Activated CD8-positive, alpha-beta T cell treated with anti-CD3 and anti-CD28 coated beads, Interleukin-2, amount 10 ng/mL, durations not matched to agents 7 days and 5 days (primary cell): ENCODE measurements around the gene GABRG3. TPM values are rescaled to one million over a fixed set of nuclear protein-coding genes. Genes with fewer than 3 reads are reported as not detected.
"Not testable (repeated sequence)": the region's sequence is repeated elsewhere in the genome, so short reads cannot be mapped to it uniquely, and the experiment has no call there.

ENCODE experiments used
- ATAC-seq: fragments of 150-1000 bp; cut with Tn5 transposase; one replicate; pipeline ENCODE4 v1.10.0; 2021; ENCODE audit warnings: moderate library complexity
- CTCF ChIA-PET: fragments of 350-600 bp; sonication (Branson Sonifier 250); formaldehyde crosslinking; loops from one replicate; lab custom pipeline; 2021; ENCODE audit warnings: antibody characterized with exemption; lab: Charles Lee
- POLR2A ChIA-PET: fragments of 350-600 bp; sonication (Branson Sonifier 250); formaldehyde crosslinking; loops from one replicate; lab custom pipeline; 2021; ENCODE audit warnings: antibody characterized with exemption; lab: Charles Lee
- DNase-seq: peaks from one replicate; pipeline ENCODE4 v3.0.0-alpha.2; 2020
- H3K27ac Mint-ChIP-seq: one replicate; pipeline ENCODE4 v1.8.0; 2021; ENCODE audit warnings: mild to moderate bottlenecking, mixed read lengths
- H3K27me3 Mint-ChIP-seq: one replicate; pipeline ENCODE4 v1.8.0; 2021; ENCODE audit warnings: low read depth, mixed read lengths
- H3K36me3 Mint-ChIP-seq: one replicate; pipeline ENCODE4 v1.8.0; 2021; ENCODE audit warnings: low read depth, mixed read lengths
- H3K4me1 Mint-ChIP-seq: one replicate; pipeline ENCODE4 v1.8.0; 2021; ENCODE audit warnings: low read depth, mixed read lengths
- H3K4me3 Mint-ChIP-seq: one replicate; pipeline ENCODE4 v1.8.0; 2021; ENCODE audit warnings: mild to moderate bottlenecking, mixed read lengths
- H3K9me3 Mint-ChIP-seq: one replicate; pipeline ENCODE4 v1.8.0; 2022; ENCODE audit warnings: mixed read lengths; ENCODE audit not compliant: insufficient read depth
- total RNA-seq, 2 experiments: library from RNA; stranded (reverse); gene quantifications; one replicate each; pipeline ENCODE4 v1.2.3, GENCODE V29; 2021

Gene GABRG3
- total RNA-seq, 2 experiments from 2014 or later = not detected

DNA sequence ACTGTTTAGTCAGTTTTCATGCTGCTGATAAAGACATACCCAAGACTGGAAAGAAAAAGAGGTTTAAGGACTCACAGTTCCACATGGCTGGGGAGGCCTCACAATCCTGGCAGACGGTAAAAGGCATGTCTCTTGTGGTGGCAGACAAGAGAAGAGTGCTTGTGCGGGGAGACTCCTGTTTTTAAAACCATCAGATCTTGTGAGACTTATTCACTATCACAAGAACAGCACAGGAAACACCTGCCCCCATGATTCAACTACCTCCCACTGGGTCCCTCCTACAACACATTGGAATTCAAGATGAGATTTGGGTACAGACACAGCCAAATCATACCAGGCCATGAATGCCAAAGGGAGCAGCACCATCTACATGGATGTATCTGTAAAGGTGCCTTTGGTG lies 406.4 kb downstream of the GABRG3 start:
- DNase-seq, H3K4me1 Mint-ChIP-seq, H3K36me3 Mint-ChIP-seq, POLR2A ChIA-PET, H3K27me3 Mint-ChIP-seq, H3K27ac Mint-ChIP-seq, ATAC-seq, H3K9me3 Mint-ChIP-seq, CTCF ChIA-PET, H3K4me3 Mint-ChIP-seq: not testable (repeated sequence)

DNA sequence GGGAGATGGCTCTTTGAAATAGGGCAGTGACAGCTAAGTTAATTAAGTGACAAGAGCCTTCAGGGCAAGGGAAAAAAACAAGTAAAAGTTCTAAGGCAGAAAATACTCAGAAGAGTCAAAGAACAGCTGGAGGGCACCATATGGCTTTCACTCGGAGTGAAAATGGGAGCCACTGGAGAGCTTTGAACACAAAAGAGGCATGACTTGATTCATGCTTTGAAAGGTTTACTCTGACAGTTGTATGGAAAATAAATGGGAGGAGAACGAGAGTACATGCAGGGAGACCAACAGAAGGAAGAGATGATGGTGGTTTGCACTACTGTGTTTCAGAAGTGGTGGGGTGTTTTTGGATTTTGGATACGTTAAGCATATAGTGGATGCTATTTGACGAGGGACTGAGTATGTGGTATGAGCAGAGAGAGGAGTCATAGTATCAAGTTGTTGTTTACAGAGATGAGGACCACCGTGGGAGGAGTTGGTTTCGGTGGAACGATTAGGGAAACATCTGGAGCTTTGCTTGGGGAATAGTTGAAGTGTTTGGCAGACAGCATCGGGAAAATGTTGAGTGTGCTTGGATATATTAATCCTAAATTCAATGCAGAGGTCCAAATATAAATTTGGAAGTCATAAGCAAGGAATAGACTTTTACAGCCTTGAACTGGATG lies 411.5 kb downstream of the GABRG3 start:
- DNase-seq (no peak), ATAC-seq (no peak)
- CTCF ChIA-PET = no interaction called here
- H3K27me3 Mint-ChIP-seq = no peaks in the 10 kb centered on the region
- H3K36me3 Mint-ChIP-seq = no peaks in the 10 kb centered on the region
- no peak overlapping the region for H3K4me3 Mint-ChIP-seq
- H3K9me3 Mint-ChIP-seq = no peaks in the 10 kb centered on the region
- H3K27ac Mint-ChIP-seq = no peak overlapping the region
- POLR2A ChIA-PET = no interaction called here
- H3K4me1 Mint-ChIP-seq = no peaks in the 10 kb centered on the region

DNA sequence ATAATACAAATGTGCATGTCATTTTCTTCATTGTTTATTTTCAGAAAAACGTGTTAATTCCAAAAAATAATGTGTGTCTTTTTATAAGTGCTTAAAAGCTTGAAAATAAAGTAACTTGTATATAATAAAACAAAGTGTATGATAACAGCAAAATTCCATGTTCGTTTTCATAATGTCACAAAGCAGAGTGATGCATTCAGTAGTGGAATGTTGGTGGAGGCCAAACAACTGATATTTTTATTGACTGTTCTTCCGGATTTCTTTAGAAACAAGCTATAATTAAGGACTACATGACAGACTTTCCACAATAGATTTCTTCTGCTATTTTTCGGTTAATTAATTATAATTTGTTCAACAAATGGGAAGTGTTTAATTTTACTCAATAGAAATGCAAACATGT lies 412.7 kb downstream of the GABRG3 start:
- DNase-seq = no peak
- CTCF ChIA-PET = no interaction called here

DNA sequence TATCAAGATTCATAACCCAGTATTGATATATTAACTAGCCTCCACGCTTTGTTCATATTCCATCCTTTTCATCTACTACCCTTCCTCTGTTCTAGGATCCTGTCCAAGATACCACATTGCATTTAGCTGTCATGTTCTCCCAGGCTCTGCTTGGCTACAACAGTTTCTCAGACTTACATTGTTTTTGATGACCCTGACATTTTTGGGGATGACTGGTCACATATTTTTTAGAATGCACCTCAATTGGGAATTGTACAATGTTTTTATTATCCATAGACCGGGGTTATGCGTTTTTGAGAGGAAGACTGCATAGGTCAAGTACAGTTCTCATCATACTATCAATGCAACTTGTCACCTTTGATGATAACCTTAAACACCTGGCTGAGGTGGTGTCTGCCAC lies 421.2 kb downstream of the GABRG3 start:
- POLR2A ChIA-PET = no interaction called here
- no peak for DNase-seq
- H3K4me1 Mint-ChIP-seq = no peaks in the 10 kb centered on the region
- no peak overlapping the region for H3K27ac Mint-ChIP-seq
- H3K4me3 Mint-ChIP-seq = no peak overlapping the region
- peaks cover 14% of the 10 kb centered on the region for H3K9me3 Mint-ChIP-seq
- CTCF ChIA-PET = no interaction called here
- no peaks in the 10 kb centered on the region for H3K36me3 Mint-ChIP-seq
- ATAC-seq = no peak
- no peaks in the 10 kb centered on the region for H3K27me3 Mint-ChIP-seq

More for the DNA sequence above, 412.7 kb downstream of the GABRG3 start:
- no peak overlapping the region for H3K27ac Mint-ChIP-seq
- H3K9me3 Mint-ChIP-seq = no peaks in the 10 kb centered on the region
- no peaks in the 10 kb centered on the region for H3K4me1 Mint-ChIP-seq
- no peaks in the 10 kb centered on the region for H3K27me3 Mint-ChIP-seq
- H3K36me3 Mint-ChIP-seq = no peaks in the 10 kb centered on the region
- no peak overlapping the region for H3K4me3 Mint-ChIP-seq
- no peak for ATAC-seq
- POLR2A ChIA-PET = no interaction called here

DNA sequence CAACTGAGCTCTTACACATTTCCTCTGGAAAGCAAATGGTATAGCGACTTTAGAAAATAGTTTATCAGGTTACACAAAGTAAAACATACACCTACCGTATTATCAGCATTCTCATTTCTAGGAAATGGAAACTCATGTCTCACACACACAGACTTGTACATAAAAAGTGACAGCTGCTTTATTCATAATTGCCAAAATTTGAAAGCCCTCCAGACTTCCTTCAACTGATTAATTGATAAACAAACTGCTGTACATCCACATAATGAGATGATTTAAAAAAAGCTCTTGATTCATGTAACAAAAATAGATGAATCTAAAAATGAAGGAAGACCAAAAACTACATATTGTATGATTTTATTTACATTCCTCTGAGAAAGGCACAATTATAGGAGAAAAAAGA lies 425.5 kb downstream of the GABRG3 start:
- ChIA-PET POLR2A (no interaction called here), CTCF (no interaction called here)
- Mint-ChIP-seq H3K36me3 (no peaks in the 10 kb centered on the region), H3K4me1 (no peaks in the 10 kb centered on the region), H3K27ac (no peak overlapping the region), H3K27me3 (no peaks in the 10 kb centered on the region), H3K9me3 (peaks cover 21% of the 10 kb centered on the region), H3K4me3 (no peak overlapping the region)
- ATAC-seq (no peak), DNase-seq (no peak)

DNA sequence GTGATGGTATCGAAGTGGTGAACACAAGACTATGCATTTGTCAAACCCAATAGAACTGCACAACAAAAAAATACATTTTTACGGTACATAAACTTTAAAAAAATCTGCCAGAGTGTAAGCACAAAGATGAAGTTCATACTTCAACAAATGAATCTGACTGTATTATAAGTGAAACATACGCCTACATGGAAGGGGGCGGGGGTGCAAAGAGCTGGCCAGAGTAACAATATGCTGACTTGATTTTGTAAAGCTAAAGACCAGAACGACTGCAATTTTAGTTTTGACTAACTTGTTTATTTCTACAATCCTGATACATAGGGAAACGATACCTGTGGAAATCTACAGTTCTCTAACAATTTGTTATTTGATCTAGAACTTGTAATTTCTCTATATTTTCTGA lies 426.0 kb downstream of the GABRG3 start:
- DNase-seq (no peak), ATAC-seq (no peak)
- H3K9me3 Mint-ChIP-seq = peaks cover 21% of the 10 kb centered on the region
- H3K4me1 Mint-ChIP-seq = no peaks in the 10 kb centered on the region
- POLR2A ChIA-PET = no interaction called here
- CTCF ChIA-PET = no interaction called here
- no peaks in the 10 kb centered on the region for H3K27me3 Mint-ChIP-seq
- no peak overlapping the region for H3K27ac Mint-ChIP-seq
- H3K4me3 Mint-ChIP-seq = no peak overlapping the region
- no peaks in the 10 kb centered on the region for H3K36me3 Mint-ChIP-seq

DNA sequence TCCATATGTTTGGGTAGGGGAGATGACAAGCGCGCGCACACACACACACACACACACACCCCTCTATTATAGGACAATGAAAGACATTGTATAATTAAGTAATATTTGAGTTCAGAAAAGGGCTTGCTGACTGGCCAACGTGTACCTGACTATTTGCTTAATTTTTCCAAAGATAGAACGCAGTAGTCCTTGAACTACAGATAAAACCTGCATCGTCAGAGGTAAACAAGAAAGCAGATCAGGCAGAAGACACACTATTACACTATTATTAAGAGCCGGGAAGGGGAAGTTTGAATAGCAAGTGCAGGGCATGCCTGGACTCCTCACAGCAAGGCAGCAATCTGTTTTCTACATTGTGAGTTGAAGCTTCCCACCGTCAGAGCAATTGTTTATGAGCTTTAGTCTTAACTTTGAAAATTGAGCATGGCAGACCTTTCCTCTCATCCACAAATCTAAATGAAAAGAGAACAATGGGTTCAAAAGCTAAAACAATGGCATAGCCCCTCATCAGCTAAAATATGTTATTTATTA lies 427.7 kb downstream of the GABRG3 start:
- CTCF ChIA-PET = no interaction called here

DNA sequence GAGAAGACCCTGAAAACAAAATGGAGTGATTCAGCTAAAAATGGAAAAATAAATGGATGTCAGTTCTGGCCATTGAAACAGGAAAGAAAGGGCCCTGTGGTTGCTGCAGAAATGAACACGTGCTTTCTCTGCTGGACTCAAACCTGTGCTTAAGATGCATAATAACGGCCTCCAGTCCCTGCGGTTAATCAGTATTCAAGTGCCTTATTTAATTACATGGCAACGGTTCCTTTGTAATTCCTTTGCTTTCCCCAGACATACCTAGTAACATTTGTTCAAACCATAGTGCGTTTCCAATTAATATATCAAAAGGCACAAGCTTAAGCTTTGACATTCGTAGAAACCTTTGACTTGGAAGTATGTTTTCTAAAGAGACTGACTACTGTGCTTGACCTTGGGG lies 428.3 kb downstream of the GABRG3 start:
- H3K27me3 Mint-ChIP-seq = no peaks in the 10 kb centered on the region
- DNase-seq = no peak
- ChIA-PET POLR2A (no interaction called here), CTCF (no interaction called here)
- no peak overlapping the region for H3K27ac Mint-ChIP-seq
- no peak overlapping the region for H3K4me3 Mint-ChIP-seq
- no peaks in the 10 kb centered on the region for H3K36me3 Mint-ChIP-seq
- ATAC-seq = no peak
- no peaks in the 10 kb centered on the region for H3K4me1 Mint-ChIP-seq
- peaks cover 21% of the 10 kb centered on the region for H3K9me3 Mint-ChIP-seq

More for the DNA sequence above, 427.7 kb downstream of the GABRG3 start:
- no peak overlapping the region for H3K4me3 Mint-ChIP-seq
- ATAC-seq (no peak), DNase-seq (no peak)
- H3K27me3 Mint-ChIP-seq = no peaks in the 10 kb centered on the region
- H3K36me3 Mint-ChIP-seq = no peaks in the 10 kb centered on the region
- H3K9me3 Mint-ChIP-seq = peaks cover 21% of the 10 kb centered on the region
- H3K27ac Mint-ChIP-seq = no peak overlapping the region
- no peaks in the 10 kb centered on the region for H3K4me1 Mint-ChIP-seq
- POLR2A ChIA-PET = no interaction called here

DNA sequence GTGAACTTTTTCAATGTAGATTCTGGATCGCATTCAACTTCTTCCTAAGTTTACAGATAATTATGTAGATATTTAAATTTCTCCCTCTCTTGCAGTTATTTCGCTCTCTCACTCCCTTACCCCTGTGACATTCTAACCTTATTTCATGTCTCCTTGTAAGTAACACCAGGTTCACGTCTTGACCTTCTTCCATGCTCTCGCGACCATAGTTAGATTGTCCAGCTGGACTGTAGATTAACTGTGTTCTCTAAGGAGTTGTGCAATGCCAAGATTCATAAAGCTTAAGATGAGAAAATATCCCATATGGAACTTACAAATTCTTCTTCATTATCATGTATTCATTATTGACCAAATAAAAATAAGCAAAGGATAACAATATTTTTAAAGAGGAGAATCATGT lies 430.5 kb downstream of the GABRG3 start:
- CTCF ChIA-PET = no interaction called here
- no peaks in the 10 kb centered on the region for H3K27me3 Mint-ChIP-seq
- ATAC-seq (no peak), DNase-seq (no peak)
- H3K4me1 Mint-ChIP-seq = no peaks in the 10 kb centered on the region
- POLR2A ChIA-PET = no interaction called here
- H3K36me3 Mint-ChIP-seq = no peaks in the 10 kb centered on the region
- H3K9me3 Mint-ChIP-seq = peaks cover 16% of the 10 kb centered on the region
- H3K4me3 Mint-ChIP-seq = no peak overlapping the region
- H3K27ac Mint-ChIP-seq = no peak overlapping the region

DNA sequence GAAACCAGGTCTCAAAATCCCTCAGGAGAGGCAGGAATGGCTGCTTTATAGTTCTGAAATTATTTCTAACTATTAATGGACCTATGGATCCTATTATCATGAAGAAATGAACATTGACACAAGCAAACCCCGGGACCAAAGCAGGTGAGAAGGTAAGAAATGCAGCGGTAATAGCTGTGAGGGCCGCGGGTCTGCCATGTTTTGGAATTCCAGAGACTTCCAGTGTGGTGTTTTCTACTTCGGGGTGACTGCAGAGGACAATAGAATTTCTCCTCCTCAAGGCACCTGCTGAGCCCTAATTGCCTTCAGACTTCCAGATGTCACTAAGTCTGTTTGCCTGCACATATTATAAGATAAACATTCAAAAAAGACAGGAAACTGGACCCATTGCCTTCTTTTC lies 437.4 kb downstream of the GABRG3 start:
- H3K4me3 Mint-ChIP-seq = no peak overlapping the region
- H3K36me3 Mint-ChIP-seq = no peaks in the 10 kb centered on the region
- H3K27me3 Mint-ChIP-seq = no peaks in the 10 kb centered on the region
- POLR2A ChIA-PET = no interaction called here
- H3K9me3 Mint-ChIP-seq = peaks cover 11% of the 10 kb centered on the region
- ATAC-seq (no peak), DNase-seq (no peak)
- no peak overlapping the region for H3K27ac Mint-ChIP-seq
- CTCF ChIA-PET = no interaction called here
- H3K4me1 Mint-ChIP-seq = no peaks in the 10 kb centered on the region

DNA sequence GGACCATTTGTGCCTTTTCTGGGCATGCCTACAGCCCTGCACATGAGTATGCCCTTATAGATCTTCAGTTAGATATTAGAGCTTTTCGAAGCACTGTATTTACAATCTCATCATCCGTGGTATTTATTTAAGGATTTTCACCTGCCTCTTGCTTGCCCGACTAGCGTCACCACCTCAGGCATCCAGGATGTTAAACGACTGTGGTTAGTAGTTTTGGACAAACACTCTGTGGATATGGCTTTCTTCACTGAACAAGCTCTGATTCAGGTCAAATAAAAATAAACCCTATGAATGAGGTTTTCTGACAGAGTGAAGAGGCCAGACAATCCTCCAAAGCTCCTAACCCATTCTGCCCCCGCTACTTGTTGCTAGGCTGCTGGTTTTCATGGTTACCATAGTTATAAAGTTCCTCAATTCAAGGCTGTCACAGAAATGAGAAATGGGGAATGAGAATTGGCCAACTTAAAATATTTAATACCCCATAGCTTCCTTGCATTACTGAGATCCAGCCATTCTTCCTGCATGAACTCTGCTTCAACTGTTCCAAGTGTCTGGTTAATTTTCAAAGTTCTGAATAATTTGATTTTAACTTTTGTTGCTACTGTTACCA lies 440.1 kb downstream of the GABRG3 start:
- H3K4me3 Mint-ChIP-seq = no peak overlapping the region
- ATAC-seq (no peak), DNase-seq (no peak)
- no peaks in the 10 kb centered on the region for H3K36me3 Mint-ChIP-seq
- H3K27ac Mint-ChIP-seq = no peak overlapping the region
- CTCF ChIA-PET = no interaction called here
- peaks cover 7% of the 10 kb centered on the region for H3K9me3 Mint-ChIP-seq
- POLR2A ChIA-PET = no interaction called here
- H3K27me3 Mint-ChIP-seq = no peaks in the 10 kb centered on the region
- no peaks in the 10 kb centered on the region for H3K4me1 Mint-ChIP-seq

DNA sequence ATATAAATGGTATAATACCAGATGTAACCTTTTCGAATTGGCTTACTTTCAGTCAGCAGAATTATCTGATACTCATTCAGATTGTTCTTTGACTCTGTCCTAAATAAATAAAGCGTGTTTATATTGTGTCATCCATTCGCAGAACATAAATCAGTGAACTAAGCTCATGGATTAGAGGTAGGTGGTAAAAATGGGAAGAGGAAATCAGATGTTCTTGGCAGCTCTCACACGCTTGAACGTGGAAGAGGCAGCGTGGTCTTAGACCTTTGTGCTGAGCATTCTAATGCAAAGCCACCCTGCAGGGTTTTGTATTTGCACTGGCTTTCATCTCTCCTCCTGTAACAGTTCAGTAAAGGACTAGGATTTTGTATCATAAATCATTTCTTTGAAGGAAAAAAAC lies 441.4 kb downstream of the GABRG3 start:
- POLR2A ChIA-PET = no interaction called here
- Mint-ChIP-seq H3K36me3 (no peaks in the 10 kb centered on the region), H3K4me1 (no peaks in the 10 kb centered on the region), H3K27ac (no peak overlapping the region), H3K27me3 (no peaks in the 10 kb centered on the region), H3K4me3 (no peak overlapping the region), H3K9me3 (peaks cover 7% of the 10 kb centered on the region)
- CTCF ChIA-PET = no interaction called here
- ATAC-seq = no peak
- DNase-seq = no peak
